H1 (cell line): ENCODE results near the gene SMAGP. TPM values are rescaled to one million over a fixed set of nuclear protein-coding genes. Genes with fewer than 3 reads are reported as not detected.

Experiments used
- CTCF ChIA-PET: fragments of 300-600 bp; sonication (Branson Sonifier 250); formaldehyde crosslinking; loops from one replicate; lab custom pipeline; 2021; ENCODE audit not compliant: partially characterized antibody; lab: Charles Lee
- POLR2A ChIA-PET: fragments of 300-600 bp; sonication (Branson Sonifier 250); formaldehyde crosslinking; loops from one replicate; lab custom pipeline; 2021; ENCODE audit warnings: inconsistent platforms; ENCODE audit not compliant: partially characterized antibody; lab: Charles Lee
- DNase-seq, 2 experiments: peaks; one replicate each; pipeline versions ENCODE4 v3.0.0 to v3.0.0-alpha.2; 2010 to 2022; ENCODE audit warnings: low spot score in 2 of 2, low read depth in 1 of 2, mixed read lengths in 1 of 2
- FAIRE-seq: peaks from 2 replicates; lab custom pipeline; 2011; peaks lifted over from hg19 to GRCh38; lab: Jason Lieb, UNC
- H2AFZ ChIP-seq: 2 replicates; pipeline ENCODE4 v1.8.1; 2012; ENCODE audit warnings: low read length, inconsistent platforms
- H2AK5ac ChIP-seq: 2 replicates; pipeline ENCODE4 v1.6.1; 2013; ENCODE audit warnings: low read depth, low read length
- H2BK120ac ChIP-seq: replicated peaks from 2 replicates; pipeline ENCODE3; 2013; ENCODE audit warnings: low read depth, low read length, inconsistent platforms
- H2BK12ac ChIP-seq: 2 replicates; pipeline ENCODE4 v1.6.1; 2013; ENCODE audit warnings: low read depth, low read length
- H2BK15ac ChIP-seq: 2 replicates; pipeline ENCODE4 v1.6.1; 2013; ENCODE audit warnings: low read length
- H2BK20ac ChIP-seq: 2 replicates; pipeline ENCODE4 v1.6.1; 2013; ENCODE audit warnings: low read length
- H2BK5ac ChIP-seq: 2 replicates; pipeline ENCODE4 v1.6.1; 2013; ENCODE audit warnings: low read depth, low read length
- H3K14ac ChIP-seq: 2 replicates; pipeline ENCODE4 v1.6.1; 2013; ENCODE audit warnings: inconsistent platforms; ENCODE audit not compliant: insufficient read length
- H3K18ac ChIP-seq: 2 replicates; pipeline ENCODE4 v1.6.1; 2013; ENCODE audit warnings: low read length; ENCODE audit errors: extremely low read depth
- H3K23ac ChIP-seq: 2 replicates; pipeline ENCODE4 v1.6.1; 2013; ENCODE audit warnings: inconsistent platforms; ENCODE audit not compliant: insufficient read length
- H3K23me2 ChIP-seq: 2 replicates; pipeline ENCODE4 v1.6.1; 2013; ENCODE audit warnings: low read depth, low read length
- H3K27ac ChIP-seq: 2 replicates; pipeline ENCODE4 v1.6.1; 2011; ENCODE audit warnings: low read depth, low read length, inconsistent platforms
- H3K27me3 ChIP-seq, 4 experiments: replicated peaks in 1 of 4; 1 replicate in 1 of 4; 2 replicates in 3 of 4; pipeline versions ENCODE4 v1.6.1 to v1.8.1; 2011 to 2013; ENCODE audit warnings: low read length in 3 of 4, mild to moderate bottlenecking in 3 of 4, inconsistent platforms in 2 of 4, mixed read lengths in 2 of 4, moderate library complexity in 1 of 4; ENCODE audit not compliant: control insufficient read depth in 3 of 4, insufficient read depth in 3 of 4; ENCODE audit errors: extremely low read depth in 1 of 4
- H3K36me3 ChIP-seq, 4 experiments: 2 replicates each; pipeline versions ENCODE4 v1.6.1 to v1.8.1; 2011 to 2013; ENCODE audit warnings: mild to moderate bottlenecking in 4 of 4, low read length in 3 of 4, moderate library complexity in 2 of 4, control low read depth in 1 of 4, inconsistent platforms in 1 of 4; ENCODE audit not compliant: insufficient read depth in 4 of 4, control insufficient read depth in 2 of 4
- H3K4ac ChIP-seq: replicated peaks from 2 replicates; pipeline ENCODE3; 2013; ENCODE audit warnings: low read length, low read depth, mixed read lengths, inconsistent platforms; ENCODE audit not compliant: insufficient read length
- H3K4me1 ChIP-seq, 4 experiments: replicated peaks in 1 of 4; 1 replicate in 1 of 4; 2 replicates in 3 of 4; pipeline versions ENCODE4 v1.6.1 to v1.8.1; 2011 to 2013; ENCODE audit warnings: low read length in 3 of 4, inconsistent platforms in 2 of 4, mixed read lengths in 1 of 4; ENCODE audit not compliant: insufficient read depth in 4 of 4, control insufficient read depth in 3 of 4
- H3K4me2 ChIP-seq, 2 experiments: 2 replicates each; pipeline versions ENCODE4 v1.6.1 to v1.8.1; 2011 to 2013; ENCODE audit warnings: low read depth in 2 of 2, low read length in 2 of 2, control low read depth in 1 of 2, inconsistent platforms in 1 of 2, mild to moderate bottlenecking in 1 of 2; ENCODE audit not compliant: insufficient read depth in 1 of 2
- H3K4me3 ChIP-seq, 4 experiments: fragments of 200-600, 300-600 bp in 1 of 4; sonication (generic), shearing (Covaris generic), sonication (Bioruptor Twin) in 1 of 4; 2 replicates each; pipeline versions ENCODE4 v1.5.1 to v1.8.1; 2011 to 2016; ENCODE audit warnings: low read length in 4 of 4, low read depth in 3 of 4, control low read depth in 2 of 4, inconsistent platforms in 2 of 4, mild to moderate bottlenecking in 2 of 4, mixed read lengths in 1 of 4, moderate library complexity in 1 of 4; ENCODE audit not compliant: insufficient read depth in 2 of 4; ENCODE audit errors: extremely low read depth in 1 of 4
- H3K56ac ChIP-seq: replicated peaks from 2 replicates; pipeline ENCODE3; 2013; ENCODE audit warnings: low read depth, mild to moderate bottlenecking, mixed read lengths, low read length, inconsistent platforms; ENCODE audit not compliant: insufficient read length
- H3K79me1 ChIP-seq: 2 replicates; pipeline ENCODE4 v1.6.1; 2013; ENCODE audit warnings: low read depth, low read length, control low read depth
- H3K79me2 ChIP-seq, 2 experiments: 2 replicates each; pipeline versions ENCODE4 v1.6.1 to v1.8.1; 2012 to 2013; ENCODE audit warnings: low read length in 2 of 2, mild to moderate bottlenecking in 2 of 2, inconsistent platforms in 1 of 2; ENCODE audit not compliant: insufficient read depth in 2 of 2, control insufficient read depth in 1 of 2
- H3K9ac ChIP-seq, 4 experiments: replicated peaks in 1 of 4; 1 replicate in 1 of 4; 2 replicates in 3 of 4; pipeline versions ENCODE4 v1.6.1 to v1.8.1; 2011 to 2013; ENCODE audit warnings: low read depth in 3 of 4, low read length in 3 of 4, control low read depth in 2 of 4, mild to moderate bottlenecking in 2 of 4, moderate library complexity in 2 of 4, inconsistent platforms in 1 of 4; ENCODE audit errors: extremely low read depth in 1 of 4
- H3K9me3 ChIP-seq, 2 experiments: 2 replicates each; pipeline versions ENCODE4 v1.6.1 to v1.8.1; 2012 to 2013; ENCODE audit warnings: mild to moderate bottlenecking in 2 of 2, moderate library complexity in 2 of 2, control low read depth in 1 of 2, inconsistent platforms in 1 of 2, low read depth in 1 of 2, low read length in 1 of 2, mixed read lengths in 1 of 2; ENCODE audit not compliant: insufficient read depth in 2 of 2
- H4K20me1 ChIP-seq, 2 experiments: replicated peaks in 1 of 2; 2 replicates each; pipeline versions ENCODE3 to v1.8.1; 2011 to 2013; ENCODE audit warnings: inconsistent platforms in 2 of 2, low read length in 2 of 2, mild to moderate bottlenecking in 1 of 2; ENCODE audit not compliant: insufficient read depth in 2 of 2, control insufficient read depth in 1 of 2
- H4K5ac ChIP-seq: 2 replicates; pipeline ENCODE4 v1.6.1; 2013; ENCODE audit warnings: low read length, low read depth, mixed read lengths, inconsistent platforms; ENCODE audit not compliant: insufficient read length
- H4K8ac ChIP-seq: 2 replicates; pipeline ENCODE4 v1.8.0; 2013; ENCODE audit warnings: mild to moderate bottlenecking, moderate library complexity, low read length, inconsistent platforms; ENCODE audit not compliant: insufficient read depth; ENCODE audit errors: extremely low read depth
- H4K91ac ChIP-seq: replicated peaks from 2 replicates; pipeline ENCODE3; 2013; ENCODE audit warnings: low read length, mixed read lengths, inconsistent platforms; ENCODE audit not compliant: insufficient read length
- ATF2 ChIP-seq: IDR thresholded peaks from 2 replicates; pipeline ENCODE4 v1.6.1; 2012; ENCODE audit warnings: low read length, inconsistent platforms
- FOSL1 ChIP-seq: IDR thresholded peaks from 2 replicates; pipeline ENCODE4 v1.6.1; 2011; ENCODE audit warnings: mild to moderate bottlenecking, low read depth, low read length, moderate library complexity; ENCODE audit not compliant: insufficient read depth
- GABPA ChIP-seq: IDR thresholded peaks from 2 replicates; pipeline ENCODE4 v1.6.1; 2011; ENCODE audit warnings: mild to moderate bottlenecking, low read length, moderate library complexity, borderline replicate concordance; ENCODE audit not compliant: insufficient read depth
- PHF8 ChIP-seq: fragments of 200-600 bp; sonication (generic); conservative IDR thresholded peaks from 2 replicates; pipeline ENCODE4 v1.7.1; 2012; ENCODE audit warnings: low read depth, mild to moderate bottlenecking, inconsistent platforms, low read length, moderate library complexity
- POLR2A ChIP-seq, 2 experiments: IDR thresholded peaks; 1 replicate in 1 of 2; 2 replicates in 1 of 2; pipeline ENCODE4 v1.6.1; 2011; ENCODE audit warnings: low read depth in 2 of 2, low read length in 2 of 2, mild to moderate bottlenecking in 2 of 2; ENCODE audit errors: control extremely low read depth in 1 of 2
- RAD21 ChIP-seq, 2 experiments: IDR thresholded peaks in 1 of 2; conservative IDR thresholded peaks in 1 of 2; 2 replicates each; pipeline ENCODE4 v1.6.1; 2011; ENCODE audit warnings: low read depth in 2 of 2, low read length in 2 of 2, improper control_type of control experiment in 1 of 2, inconsistent platforms in 1 of 2, mild to moderate bottlenecking in 1 of 2, moderate library complexity in 1 of 2
- RBBP5 ChIP-seq: IDR thresholded peaks from 2 replicates; pipeline ENCODE4 v1.7.1; 2012; ENCODE audit warnings: low read depth, mild to moderate bottlenecking, inconsistent platforms, low read length, moderate library complexity, borderline replicate concordance
- TBP ChIP-seq: IDR thresholded peaks from 2 replicates; pipeline ENCODE4 v1.6.1; 2011; ENCODE audit warnings: low read depth, low read length, improper control_type of control experiment
- YY1 ChIP-seq: IDR thresholded peaks from 2 replicates; pipeline ENCODE4 v1.6.1; 2011; ENCODE audit warnings: low read depth, mild to moderate bottlenecking, low read length
- WGBS, 2 experiments: shearing (Covaris generic) in 1 of 2; methylation state at CpG; one replicate each; pipeline versions ENCODE4 v1.1.6 to v1.1.7; 2013 to 2015; ENCODE audit warnings: low lambda C conversion rate in 2 of 2, mixed read lengths in 2 of 2, inconsistent platforms in 1 of 2, low coverage in 1 of 2, missing lambda C conversion rate in 1 of 2; ENCODE audit not compliant: insufficient replicate concordance in 2 of 2, insufficient coverage in 1 of 2, insufficient read length in 1 of 2; ENCODE audit errors: extremely low coverage in 1 of 2, missing lambda C conversion rate in 1 of 2; 5-methylcytosine and 5-hydroxymethylcytosine counted together
- polyA plus RNA-seq, 7 experiments: library from polyadenylated mRNA; depleted of rRNA in 3 of 7; stranded (reverse) in 5 of 7; unstranded in 2 of 7; fragments of >200 nt in 5 of 7; fragments of 200-250 nt in 2 of 7; gene quantifications; 1 replicate in 5 of 7; 2 replicates in 1 of 7; 4 replicates in 1 of 7; pipeline versions ENCODE4 v1.2.1 to v1.2.3, GENCODE V29; 2011 to 2013; ENCODE audit warnings: missing spikeins in 2 of 7, mixed read lengths in 2 of 7
- total RNA-seq: library from RNA; stranded (reverse); fragmentation: NEBNext Ultra II Directional; extraction: Animal tissue kit (Norgen Biotek cat#: 25700); gene quantifications from 2 replicates; pipeline ENCODE4 v1.2.1, GENCODE V29; 2021

SMAGP gene
- total and polyA plus RNA-seq, 2 of the 8 experiments (the other 6 are each of a cell fraction or from before 2014, with no cell fraction given): 9.4 to 12.7 TPM

GRCh38 chr12:51246254-51246853 is 23.9 kb downstream of the SMAGP start:
- Histone ChIP-seq H4K8ac (no peak overlapping the region), H3K4me3 (no peak overlapping the region), H3K79me1 (peaks cover 3% of the 10 kb centered on the region; the same call in 1 of the 2 replicates), H3K79me2 (no peaks in the 10 kb centered on the region), H4K91ac (no peak overlapping the region), H3K23me2 (no peaks in the 10 kb centered on the region; the same call in 1 of the 2 replicates), H3K14ac (no peak overlapping the region), H3K27me3 (no peaks in the 10 kb centered on the region), H3K56ac (no peak overlapping the region), H2BK15ac (peak overlapping the region; percentile 74; the same call in 1 of the 2 replicates), H2BK120ac (no peak overlapping the region), H3K4me1 (peaks cover 0 to 19% (median 7%) of the 10 kb centered on the region in 4 experiments; a peak in 6 of 7 replicates), H3K23ac (no peak overlapping the region), H3K18ac (no peak overlapping the region), H4K20me1 (peaks cover 0 to 2% of the 10 kb centered on the region in 2 experiments), H3K9me3 (no peaks in the 10 kb centered on the region), H4K5ac (no peak overlapping the region), H3K4me2 (no peak overlapping the region), H2BK5ac (peak overlapping the region; percentile 49; the same call in 1 of the 2 replicates), H2BK20ac (no peak overlapping the region), H3K27ac (no peak overlapping the region), H3K9ac (no peak overlapping the region), H2BK12ac (no peak overlapping the region), H3K36me3 (peaks cover 8 to 27% (median 14%) of the 10 kb centered on the region in 4 experiments), H2AFZ (no peak overlapping the region), H3K4ac (no peak overlapping the region), H2AK5ac (no peak overlapping the region)
- no peak for DNase-seq
- ChIA-PET POLR2A (interaction anchor here (0.8 to 1.5 kb wide), 4 partner anchors 9 to 74 kb away, joined by 3 to 9 read pairs (median 4); partner anchors contain the start of gene SMAGP), CTCF (interaction anchor here (1.1 to 1.5 kb wide), 2 partner anchors 28 to 163 kb away, joined by 3 to 6 read pairs; partner anchors contain the start of genes CSRNP2 and POU6F1)
- 86 to 100% methylated on average over 3 to 7 of the region's 7 CpGs for WGBS, 2 experiments
- no peak for FAIRE-seq
- TF ChIP-seq PHF8 (no peak), RAD21 (IDR thresholded peaks at IDR 0.05 in 1 of 2, conservative IDR thresholded peaks at IDR 0.05 in 1 of 2; ENCODE audit: low read depth in 2 of 2, low read length in 2 of 2) (peak; percentile 56 to 64), POLR2A (IDR thresholded peaks at IDR 0.05; ENCODE audit: control extremely low read depth in 1 of 2, low read depth in 2 of 2, low read length in 2 of 2) (no peak), ATF2 (no peak), YY1 (no peak), RBBP5 (no peak), GABPA (no peak), FOSL1 (no peak), TBP (no peak)
